IMR-90 (cell line): ENCODE data around the gene CD72. TPM values are rescaled to one million over a fixed set of nuclear protein-coding genes. Genes with fewer than 3 reads are reported as not detected.

Experiments
- ATAC-seq: fragments of 200-7000 bp; cut with Tn5 transposase; 2 replicates; pipeline ENCODE4 v1.9.1; 2020; ENCODE audit warnings: low read depth, mild to moderate bottlenecking, moderate library complexity
- BruUV-seq: library from RNA; stranded (reverse); fragments of 400-500 nt; replicated peaks from 2 replicates; lab custom pipeline; 2021; lab: Mats Ljungman, UMichigan
- CTCF ChIA-PET: fragments of 300-600 bp; formaldehyde crosslinking; extraction: SDS; loops from one replicate; lab custom pipeline; 2021; ENCODE audit warnings: antibody characterized with exemption; lab: Yijun Ruan, JAX
- POLR2A ChIA-PET: fragments of 300-600 bp; sonication (Branson Sonifier 250); formaldehyde crosslinking; loops from one replicate; lab custom pipeline; 2022; ENCODE audit warnings: antibody characterized with exemption; ENCODE audit not compliant: unreplicated experiment; lab: Charles Lee
- DNase-seq: peaks from one replicate; pipeline ENCODE4 v3.0.0; 2013
- H2AFZ ChIP-seq: replicated peaks from 2 replicates; pipeline ENCODE3; 2013; ENCODE audit warnings: low read length, mild to moderate bottlenecking; ENCODE audit not compliant: poor library complexity
- H2AK5ac ChIP-seq: 2 replicates; pipeline ENCODE4 v1.6.1; 2013; ENCODE audit warnings: low read depth, low read length, inconsistent platforms
- H2AK9ac ChIP-seq: replicated peaks from 2 replicates; pipeline ENCODE3; 2013; ENCODE audit warnings: mild to moderate bottlenecking, low read depth, low read length, moderate library complexity; ENCODE audit not compliant: poor library complexity
- H2BK120ac ChIP-seq: 2 replicates; pipeline ENCODE4 v1.6.1; 2013; ENCODE audit warnings: low read depth, low read length, inconsistent platforms
- H2BK15ac ChIP-seq: 3 replicates; pipeline ENCODE4 v1.6.1; 2013; ENCODE audit warnings: low read depth, low read length, inconsistent platforms
- H2BK20ac ChIP-seq: 2 replicates; pipeline ENCODE4 v1.6.1; 2013; ENCODE audit warnings: low read depth, mild to moderate bottlenecking, inconsistent platforms, low read length, moderate library complexity
- H2BK5ac ChIP-seq: 2 replicates; pipeline ENCODE4 v1.6.1; 2013; ENCODE audit warnings: mild to moderate bottlenecking, low read depth, low read length, inconsistent platforms; ENCODE audit not compliant: poor library complexity, severe bottlenecking
- H3K14ac ChIP-seq: replicated peaks from 2 replicates; pipeline ENCODE4 v1.6.1; 2013; ENCODE audit warnings: low read depth, low read length, inconsistent platforms
- H3K18ac ChIP-seq: 2 replicates; pipeline ENCODE4 v1.6.1; 2013; ENCODE audit warnings: low read depth, low read length, control low read depth
- H3K23ac ChIP-seq: 2 replicates; pipeline ENCODE4 v1.6.1; 2013; ENCODE audit warnings: low read depth, low read length, inconsistent platforms
- H3K27ac ChIP-seq: 2 replicates; pipeline ENCODE4 v1.5.1; 2013; ENCODE audit warnings: mild to moderate bottlenecking, control low read depth, low read length; ENCODE audit not compliant: insufficient read depth
- H3K27me3 ChIP-seq: 2 replicates; pipeline ENCODE4 v1.6.1; 2013; ENCODE audit warnings: low read length; ENCODE audit not compliant: control insufficient read depth, insufficient read depth
- H3K36me3 ChIP-seq: 2 replicates; pipeline ENCODE4 v1.6.1; 2013; ENCODE audit warnings: low read length, mixed read lengths; ENCODE audit not compliant: control insufficient read depth, insufficient read depth
- H3K4ac ChIP-seq: 2 replicates; pipeline ENCODE4 v1.6.1; 2013; ENCODE audit warnings: low read depth, low read length, inconsistent platforms
- H3K4me1 ChIP-seq: 2 replicates; pipeline ENCODE4 v1.6.1; 2013; ENCODE audit warnings: low read length, mixed read lengths; ENCODE audit not compliant: control insufficient read depth, insufficient read depth
- H3K4me2 ChIP-seq: 2 replicates; pipeline ENCODE4 v1.6.1; 2013; ENCODE audit warnings: low read depth, mild to moderate bottlenecking, control low read depth, low read length, moderate library complexity
- H3K4me3 ChIP-seq: 2 replicates; pipeline ENCODE4 v1.5.1; 2013; ENCODE audit warnings: low read depth, mild to moderate bottlenecking, control low read depth, low read length, moderate library complexity; ENCODE audit not compliant: insufficient read depth
- H3K56ac ChIP-seq: 2 replicates; pipeline ENCODE4 v1.6.1; 2013; ENCODE audit warnings: low read length, inconsistent platforms; ENCODE audit not compliant: insufficient read depth; ENCODE audit errors: extremely low read depth
- H3K79me1 ChIP-seq, 2 experiments: 2 replicates each; pipeline ENCODE4 v1.6.1; 2013; ENCODE audit warnings: low read length in 2 of 2, inconsistent platforms in 1 of 2, low read depth in 1 of 2
- H3K9ac ChIP-seq: 2 replicates; pipeline ENCODE4 v1.6.1; 2013; ENCODE audit warnings: low read depth, low read length, control low read depth
- H3K9me1 ChIP-seq: 2 replicates; pipeline ENCODE4 v1.6.1; 2013; ENCODE audit warnings: low read length, inconsistent platforms; ENCODE audit not compliant: insufficient read depth
- H3K9me3 ChIP-seq: 2 replicates; pipeline ENCODE4 v1.6.1; 2013; ENCODE audit warnings: low read length; ENCODE audit not compliant: control insufficient read depth, insufficient read depth
- H4K20me1 ChIP-seq: 2 replicates; pipeline ENCODE4 v1.6.1; 2013; ENCODE audit warnings: low read length, inconsistent platforms; ENCODE audit not compliant: insufficient read depth
- H4K5ac ChIP-seq: 2 replicates; pipeline ENCODE4 v1.6.1; 2013; ENCODE audit warnings: mild to moderate bottlenecking, low read depth, low read length, control low read depth
- H4K8ac ChIP-seq, 2 experiments: 2 replicates each; pipeline ENCODE4 v1.6.1; 2013; ENCODE audit warnings: low read depth in 2 of 2, low read length in 2 of 2, control low read depth in 1 of 2, inconsistent platforms in 1 of 2
- H4K91ac ChIP-seq: 2 replicates; pipeline ENCODE4 v1.6.1; 2013; ENCODE audit warnings: low read depth, low read length, inconsistent platforms; ENCODE audit not compliant: insufficient read depth
- BHLHE40 ChIP-seq: fragments of 150-350 bp; IDR thresholded peaks from 2 replicates; pipeline ENCODE4 v1.6.1; 2016; ENCODE audit warnings: mild to moderate bottlenecking, low read depth, low read length
- CEBPB ChIP-seq: IDR thresholded peaks from 2 replicates; pipeline ENCODE4 v1.6.1; 2012; ENCODE audit warnings: low read depth, low read length, improper control_type of control experiment
- FOS ChIP-seq: fragments of 150-350 bp; IDR thresholded peaks from 2 replicates; pipeline ENCODE4 v1.6.1; 2016; ENCODE audit warnings: low read depth, low read length
- MAFK ChIP-seq: IDR thresholded peaks from 2 replicates; pipeline ENCODE4 v1.6.1; 2012; ENCODE audit warnings: low read depth, low read length, improper control_type of control experiment
- MXI1 ChIP-seq: IDR thresholded peaks from 2 replicates; pipeline ENCODE4 v1.6.1; 2012; ENCODE audit warnings: low read depth, mild to moderate bottlenecking, low read length, moderate library complexity, borderline replicate concordance
- WGBS, 2 experiments: methylation state at CpG; one replicate each; pipeline versions ENCODE4 v1.1.5 to v1.1.7; 2013; ENCODE audit warnings: missing lambda C conversion rate in 2 of 2; ENCODE audit not compliant: insufficient read length in 1 of 2; ENCODE audit errors: extremely low coverage in 2 of 2; 5-methylcytosine and 5-hydroxymethylcytosine counted together
- dilution Hi-C: fragments of 300-500 bp; cut with HindIII; formaldehyde crosslinking; loops from one replicate; pipeline ENCODE4 v1.14.3; 2018; ENCODE audit warnings: low sequenced_read_pairs; ENCODE audit not compliant: unreplicated experiment
- in situ Hi-C: fragments of 300-500 bp; cut with MboI; formaldehyde crosslinking; loops from 3 replicates; pipeline ENCODE4 v1.14.3; 2019; ENCODE audit warnings: low sequenced_read_pairs, inconsistent platforms, mixed read lengths
- intact Hi-C: fragments of 100-400 bp; cut with micrococcal nuclease; formaldehyde crosslinking; loops from 2 replicates; pipeline ENCODE4 v1.10.0; 2022
- polyA plus RNA-seq, 3 experiments: library from polyadenylated mRNA; depleted of rRNA; stranded (reverse); fragments of >200 nt; gene quantifications; 2 replicates each; pipeline ENCODE4 v1.2.3, GENCODE V29; 2012; ENCODE audit warnings: low replicate concordance in 1 of 3
- total RNA-seq: library from RNA; depleted of rRNA; stranded (reverse); fragments of >200 nt; gene quantifications from 2 replicates; pipeline ENCODE4 v1.2.3, GENCODE V29; 2012
- TF ChIP-seq, protein P1 (sequence below): fragments of 150-350 bp; IDR thresholded peaks from 2 replicates; pipeline ENCODE4 v1.6.1; 2017; ENCODE audit warnings: mild to moderate bottlenecking, antibody characterized with exemption, low read length, low read depth

CD72 gene
- total and polyA plus RNA-seq, 2 of the 4 experiments (the other 2 are of a cell fraction), result 0.36 to 0.58 TPM

DNA sequence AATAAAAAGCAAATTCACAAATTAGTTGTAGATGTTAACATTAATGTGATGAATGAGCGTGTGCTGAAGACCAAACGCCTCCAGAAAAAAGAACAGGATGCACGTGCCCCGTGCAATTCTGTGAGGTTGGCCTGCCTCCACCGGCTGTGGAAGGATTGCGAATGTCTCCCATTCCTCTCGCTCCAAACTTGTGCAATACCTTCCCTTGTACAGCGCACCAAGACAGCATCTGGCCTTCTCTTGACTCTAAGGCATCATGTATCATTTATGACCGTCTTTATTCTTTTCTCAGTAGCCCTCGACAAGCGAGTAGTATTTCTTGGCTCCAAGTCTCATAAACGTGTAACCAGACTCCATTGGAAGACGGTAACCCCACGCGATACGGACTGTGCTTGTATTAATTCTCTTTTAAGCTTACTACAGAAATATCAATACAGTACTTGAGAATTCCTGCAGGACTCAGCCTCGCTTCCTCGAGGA, 14.7 kb downstream of the CD72 start:
- Histone ChIP-seq H4K91ac (peak overlapping the region; percentile 58), H2AK5ac (no peak overlapping the region), H3K9me3 (no peaks in the 10 kb centered on the region), H3K18ac (peak overlapping the region; percentile 70), H3K27ac (peak overlapping the region; percentile 75), H4K20me1 (peaks cover 8% of the 10 kb centered on the region; the same call in 1 of the 2 replicates), H3K9ac (peak overlapping the region; percentile 66), H3K14ac (peak overlapping the region; percentile 90), H3K27me3 (no peaks in the 10 kb centered on the region), H4K5ac (peak overlapping the region; percentile 62), H3K56ac (peak overlapping the region; percentile 67; the same call in 1 of the 2 replicates), H2BK5ac (peak overlapping the region; percentile 89), H3K79me1 (peaks cover 9 to 28% of the 10 kb centered on the region in 2 experiments; a peak in 3 of 4 replicates), H2BK120ac (peak overlapping the region; percentile 61), H3K23ac (peak overlapping the region; percentile 87), H2BK20ac (peak overlapping the region; percentile 40), H2BK15ac (peak overlapping the region; percentile 59; the same call in 2 of the 3 replicates), H2AK9ac (peak overlapping the region; percentile 18), H3K4me1 (peaks cover 5% of the 10 kb centered on the region), H4K8ac (peak overlapping the region; percentile 74 to 97), H3K4ac (peak overlapping the region; percentile 82), H2AFZ (peak overlapping the region; percentile 97), H3K4me3 (peak overlapping the region; percentile 38), H3K36me3 (peaks cover 10% of the 10 kb centered on the region; the same call in 1 of the 2 replicates), H3K4me2 (peak overlapping the region; percentile 70), H3K9me1 (peaks cover 6% of the 10 kb centered on the region; the same call in 1 of the 2 replicates)
- TF ChIP-seq FOS (no peak), MAFK (no peak), BHLHE40 (peak; percentile 97), CEBPB (peak; percentile 98), MXI1 (0 out of 2 replicates have a peak, but pooled peaks have one; percentile 37)
- TF ChIP-seq, protein P1, sequence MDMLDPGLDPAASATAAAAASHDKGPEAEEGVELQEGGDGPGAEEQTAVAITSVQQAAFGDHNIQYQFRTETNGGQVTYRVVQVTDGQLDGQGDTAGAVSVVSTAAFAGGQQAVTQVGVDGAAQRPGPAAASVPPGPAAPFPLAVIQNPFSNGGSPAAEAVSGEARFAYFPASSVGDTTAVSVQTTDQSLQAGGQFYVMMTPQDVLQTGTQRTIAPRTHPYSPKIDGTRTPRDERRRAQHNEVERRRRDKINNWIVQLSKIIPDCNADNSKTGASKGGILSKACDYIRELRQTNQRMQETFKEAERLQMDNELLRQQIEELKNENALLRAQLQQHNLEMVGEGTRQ, result peak; percentile 57
- CTCF ChIA-PET, result interaction anchor here (0.8 to 1.6 kb wide), 7 partner anchors 13 to 492 kb away, joined by 3 to 4 read pairs (median 3); partner anchors contain the start of genes CCDC107 and RMRP
- dilution Hi-C loops (no loop called here), intact Hi-C loops (loop anchor here (5.0 to 10.0 kb wide), 3 partner anchors 54 to 486 kb away; partner anchors contain the start of genes ATOSB, CCDC107, RMRP and TPM2), in situ Hi-C loops (no loop called here)
- WGBS, 2 experiments, result 4% methylated on average over 9 of the region's 18 CpGs; no CpG with 5 or more reads in 1 of the 2 experiments
- peak; percentile 3 for ATAC-seq
- BruUV-seq, result TSS peak; percentile 80
- DNase-seq, result peak; percentile 86
- POLR2A ChIA-PET, result interaction anchor here (0.6 kb wide), 1 partner anchor 649 kb away, joined by 4 read pairs; no protein-coding TSS in a partner anchor
